Heart right ventricle (tissue), 16 donors: Measurements from ENCODE around the gene MREG. TPM values are rescaled to one million over a fixed set of nuclear protein-coding genes. Genes with fewer than 3 reads are reported as not detected.

Experiments
- ATAC-seq, 8 donors: fragments of 200-7000 bp; cut with Tn5 transposase; one replicate each; pipeline ENCODE4 v1.9.1; 2020; ENCODE audit warnings: mild to moderate bottlenecking in 8 of 8, moderate library complexity in 8 of 8, moderate number of reproducible peaks in 1 of 8
- DNase-seq, 2 donors: peaks; one replicate each; pipeline ENCODE4 v3.0.0-alpha.2; 2020
- H3K27ac ChIP-seq, 10 donors: fragments of 200-600 bp; sonication (generic) in 2 of 10; one replicate each; pipeline versions ENCODE4 v1.5.0 to v1.8.0; 2020 to 2022; ENCODE audit warnings: mild to moderate bottlenecking in 3 of 10
- H3K27me3 ChIP-seq, 7 donors: fragments of 200-600 bp; one replicate each; pipeline ENCODE4 v1.8.0; 2021 to 2022; ENCODE audit warnings: mild to moderate bottlenecking in 2 of 7
- H3K36me3 ChIP-seq, 9 donors: fragments of 200-600 bp; sonication (generic) in 1 of 9; one replicate each; pipeline versions ENCODE4 v1.5.0 to v1.8.0; 2020 to 2022; ENCODE audit warnings: mild to moderate bottlenecking in 2 of 9
- H3K4me1 ChIP-seq, 9 donors: fragments of 200-600 bp; sonication (generic) in 1 of 9; one replicate each; pipeline versions ENCODE4 v1.5.0 to v1.8.0; 2020 to 2022; ENCODE audit warnings: mild to moderate bottlenecking in 4 of 9
- H3K4me3 ChIP-seq, 10 donors: fragments of 200-600 bp; sonication (generic) in 2 of 10; one replicate each; pipeline versions ENCODE4 v1.5.0 to v1.8.0; 2020 to 2022; ENCODE audit warnings: mild to moderate bottlenecking in 7 of 10, moderate library complexity in 2 of 10
- H3K9me3 ChIP-seq, 11 donors: fragments of 200-600 bp in 10 of 11; sonication (generic) in 2 of 11; one replicate each; pipeline versions ENCODE4 v1.5.0 to v1.8.0; 2013 to 2022; ENCODE audit warnings: mild to moderate bottlenecking in 2 of 11, control low read depth in 1 of 11, moderate library complexity in 1 of 11
- WGBS, 2 donors: extraction: QIAGEN DNeasy Blood & Tissue Kit; methylation state at CpG; one replicate each; pipeline ENCODE4 v1.1.7; 2013; ENCODE audit warnings: inconsistent platforms in 1 of 2; 5-methylcytosine and 5-hydroxymethylcytosine counted together
- intact Hi-C, 10 donors: fragments of 100-400 bp; cut with DNase I; formaldehyde crosslinking; loops; one replicate each; pipeline versions ENCODE4 v1.11.1 to v1.14.2; 2022
- polyA plus RNA-seq, 2 donors: library from polyadenylated mRNA; stranded (reverse); fragments of 200-250 nt; gene quantifications; one replicate each; pipeline ENCODE4 v1.2.3, GENCODE V29; 2013
- total RNA-seq, 10 donors: library from RNA; stranded (reverse); fragmentation: NEBNext Ultra II Directional in 3 of 10; extraction: Animal tissue kit (Norgen Biotek cat#: 25700) in 3 of 10; gene quantifications; one replicate each; pipeline versions ENCODE4 v1.2.1 to v1.2.4, GENCODE V29; 2021 to 2023
- TF ChIP-seq, protein P1 (sequence below), 9 donors: fragments of 200-600 bp; sonication (generic) in 2 of 9; IDR thresholded peaks; one replicate each; pipeline versions ENCODE4 v1.5.0 to v1.8.0; 2021 to 2022; ENCODE audit warnings: antibody characterized with exemption in 9 of 9, mild to moderate bottlenecking in 5 of 9, moderate library complexity in 1 of 9
- donor health status: Arrhythmogenic right ventricular cardiomyopathy.
- donor health status: ischemic (EF 13 %, LVEDD 7.1; RV severe dilation, severe dysfunction).
- donor health status: healthy with polysubstance abuse.
- donor health status: DM: no; HTN: yes; CAD: no.
- donor health status: DM: no; HTN: no; CAD: no.
- donor health status: ischemic (EF 25% LVEDD 6.9; RV normal size, moderate dysfunction).
- donor health status: ischemic (EF 25% LVEDD 5.7; RV mildly dilated, moderate dysfunction).
- donor health status: healthy.
- donor health status: DM: yes; HTN: yes; CAD: no.
- donor health status: Ischemic cardiomyopathy.
- donor health status: ischemic (EF 35%, LVEDD 5.7; RV mildly dilated, moderate dysfunction).
- donor health status: nonischemic (EF 11% LVEDD 7.7; RV severe dilation, severe dysfunction).
- donor health status: DM: yes; HTN: yes; CAD: no.
- donor health status: PGD.
- donor health status: ischemic (EF 29% LVEDD 5.4; RV normal size, mild dysfunction).
- donor health status: nonischemic (EF 23%, LVEDD 6.1; RV moderate dilation, normal function).

The MREG gene
- total and polyA plus RNA-seq, 12 donors: 0.13 to 1.5 (median 0.38) TPM

DNA sequence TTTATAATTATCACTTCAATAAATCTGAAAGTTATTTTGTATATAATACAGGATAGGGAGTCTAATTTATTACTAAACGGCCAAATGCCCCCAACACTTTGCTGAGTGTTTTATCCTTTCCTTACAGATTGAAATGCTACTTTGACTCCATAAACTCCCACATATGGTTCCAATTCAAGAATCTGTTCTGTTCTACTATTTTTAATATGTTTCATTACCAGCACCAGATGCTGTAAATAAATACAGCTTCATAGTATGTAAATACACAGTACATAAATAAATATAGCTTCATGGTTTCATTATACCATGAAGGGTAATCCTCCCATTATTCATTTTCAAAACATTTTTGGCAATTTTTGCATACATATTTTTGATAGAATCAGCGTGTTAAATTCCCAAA lies 34.0 kb upstream of the MREG start:
- ATAC-seq (no peak), DNase-seq (no peak)
- H3K27me3 ChIP-seq: no peaks in the 10 kb centered on the region
- no peak overlapping the region for H3K4me3 ChIP-seq
- intact Hi-C loops: no loop called here
- H3K4me1 ChIP-seq: no peaks in the 10 kb centered on the region
- no peak overlapping the region for H3K27ac ChIP-seq
- TF ChIP-seq, protein P1, sequence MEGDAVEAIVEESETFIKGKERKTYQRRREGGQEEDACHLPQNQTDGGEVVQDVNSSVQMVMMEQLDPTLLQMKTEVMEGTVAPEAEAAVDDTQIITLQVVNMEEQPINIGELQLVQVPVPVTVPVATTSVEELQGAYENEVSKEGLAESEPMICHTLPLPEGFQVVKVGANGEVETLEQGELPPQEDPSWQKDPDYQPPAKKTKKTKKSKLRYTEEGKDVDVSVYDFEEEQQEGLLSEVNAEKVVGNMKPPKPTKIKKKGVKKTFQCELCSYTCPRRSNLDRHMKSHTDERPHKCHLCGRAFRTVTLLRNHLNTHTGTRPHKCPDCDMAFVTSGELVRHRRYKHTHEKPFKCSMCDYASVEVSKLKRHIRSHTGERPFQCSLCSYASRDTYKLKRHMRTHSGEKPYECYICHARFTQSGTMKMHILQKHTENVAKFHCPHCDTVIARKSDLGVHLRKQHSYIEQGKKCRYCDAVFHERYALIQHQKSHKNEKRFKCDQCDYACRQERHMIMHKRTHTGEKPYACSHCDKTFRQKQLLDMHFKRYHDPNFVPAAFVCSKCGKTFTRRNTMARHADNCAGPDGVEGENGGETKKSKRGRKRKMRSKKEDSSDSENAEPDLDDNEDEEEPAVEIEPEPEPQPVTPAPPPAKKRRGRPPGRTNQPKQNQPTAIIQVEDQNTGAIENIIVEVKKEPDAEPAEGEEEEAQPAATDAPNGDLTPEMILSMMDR (IDR thresholded peaks at IDR 0.05): no peak
- peaks cover 0 to 53% (median 0%) of the 10 kb centered on the region in 9 donors for H3K36me3 ChIP-seq
- H3K9me3 ChIP-seq: peaks cover 0 to 4% (median 0%) of the 10 kb centered on the region in 11 donors
- 96 to 99% methylated on average over 2 of the region's 2 CpGs for WGBS, 2 donors

GRCh38 chr2:216044883-216045486 lies 31.6 kb upstream of the MREG start:
- Histone ChIP-seq H3K27me3 (no peaks in the 10 kb centered on the region), H3K4me1 (no peaks in the 10 kb centered on the region), H3K36me3 (peaks cover 0 to 67% (median 0%) of the 10 kb centered on the region in 9 donors), H3K9me3 (no peaks in the 10 kb centered on the region), H3K27ac (no peak overlapping the region), H3K4me3 (no peak overlapping the region)
- intact Hi-C loops: no loop called here
- ATAC-seq: no peak
- 61 to 64% methylated on average over 5 of the region's 5 CpGs for WGBS, 2 donors
- TF ChIP-seq, protein P1 (IDR thresholded peaks at IDR 0.05): no peak
- DNase-seq: no peak

GRCh38 chr2:216043949-216044348 lies 30.6 kb upstream of the MREG start:
- no peaks in the 10 kb centered on the region for H3K9me3 ChIP-seq
- H3K4me1 ChIP-seq: no peaks in the 10 kb centered on the region
- ATAC-seq: no peak
- peaks cover 0 to 64% (median 0%) of the 10 kb centered on the region in 9 donors for H3K36me3 ChIP-seq
- TF ChIP-seq, protein P1 (IDR thresholded peaks at IDR 0.05): no peak
- no peak overlapping the region for H3K27ac ChIP-seq
- intact Hi-C loops: no loop called here
- 97% methylated on average over 5 of the region's 5 CpGs for WGBS, 2 donors
- H3K27me3 ChIP-seq: no peaks in the 10 kb centered on the region
- no peak overlapping the region for H3K4me3 ChIP-seq
- DNase-seq: no peak

GRCh38 chr2:216041438-216041837 lies 28.1 kb upstream of the MREG start:
- intact Hi-C loops: no loop called here
- DNase-seq: no peak
- 95 to 99% methylated on average over 2 of the region's 2 CpGs for WGBS, 2 donors

More at GRCh38 chr2:216041438-216041837, 28.1 kb upstream of the MREG start:
- no peak overlapping the region for H3K27ac ChIP-seq
- ATAC-seq: no peak
- H3K4me1 ChIP-seq: no peaks in the 10 kb centered on the region
- TF ChIP-seq, protein P1 (IDR thresholded peaks at IDR 0.05): no peak
- H3K9me3 ChIP-seq: no peaks in the 10 kb centered on the region
- H3K36me3 ChIP-seq: peaks cover 0 to 51% (median 0%) of the 10 kb centered on the region in 9 donors
- no peak overlapping the region for H3K4me3 ChIP-seq
- no peaks in the 10 kb centered on the region for H3K27me3 ChIP-seq
